GM18511 (cell line): ENCODE results near the gene GSAP.
A peak's percentile ranks its signal among the peaks of the same experiment; 100 is the strongest.

Source experiments
- ATAC-seq: cut with Tn5 transposase; IDR thresholded peaks from one replicate; pipeline ENCODE4 v1.9.1; 2021; ENCODE audit warnings: mild to moderate bottlenecking, moderate library complexity; ENCODE audit not compliant: unreplicated experiment

The GSAP gene

DNA sequence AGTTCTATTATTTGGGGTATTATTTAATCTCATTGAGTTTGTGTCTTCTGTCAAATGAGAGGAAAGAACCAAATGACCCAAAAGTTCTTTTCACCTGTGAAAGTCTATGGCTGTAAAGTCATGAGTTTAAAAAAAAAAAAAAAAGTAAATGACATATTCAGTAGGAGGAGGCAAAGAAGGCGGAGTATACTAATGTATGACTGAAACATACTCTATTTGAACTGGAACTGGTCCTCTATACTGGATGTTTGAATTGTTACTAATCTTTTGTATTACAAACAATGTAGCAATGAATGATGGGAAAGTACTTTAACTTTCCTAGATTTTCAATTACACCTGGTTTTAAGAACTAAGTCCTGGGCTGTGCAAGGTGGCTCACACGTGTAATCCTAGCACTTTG, 24.9 kb upstream of the GSAP start:
- ATAC-seq: no peak

DNA sequence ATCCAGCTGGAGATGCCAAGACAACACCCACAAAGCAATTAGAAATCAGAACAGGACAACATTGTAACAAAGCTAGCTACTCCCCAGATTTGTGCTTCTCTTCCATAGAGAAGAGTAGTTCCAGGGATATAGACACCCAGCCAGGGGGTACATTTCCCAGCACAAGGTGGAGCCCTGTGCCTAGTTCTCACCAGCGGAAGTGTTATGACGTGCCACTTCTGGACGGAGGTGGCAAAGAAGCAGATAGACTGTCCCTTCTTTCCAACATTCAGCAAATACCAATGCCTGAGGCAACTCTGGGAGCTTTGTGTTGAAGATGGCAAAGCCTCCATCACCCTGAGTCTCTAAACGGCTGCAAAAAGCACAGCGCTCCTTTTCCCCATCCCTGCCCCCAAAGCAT, 23.4 kb upstream of the GSAP start:
- no peak for ATAC-seq

DNA sequence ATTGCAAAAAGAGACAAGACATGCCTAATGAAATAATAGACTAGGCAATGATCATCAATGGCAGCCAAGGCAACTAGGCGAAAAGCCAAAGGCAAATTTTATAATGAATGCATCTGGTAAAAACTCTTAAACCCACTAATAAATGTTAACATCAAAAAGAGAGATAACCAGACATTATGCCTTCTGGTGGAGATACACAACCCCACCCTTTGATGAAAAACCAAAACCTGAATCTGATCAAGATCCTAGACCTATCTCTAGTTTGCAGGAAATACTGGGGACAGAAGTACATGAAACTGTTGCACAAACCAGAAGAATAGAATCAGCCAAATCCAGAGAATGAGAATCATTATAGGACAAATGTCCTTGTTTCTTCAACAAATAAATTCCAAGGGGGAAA, 22.0 kb upstream of the GSAP start:
- no peak for ATAC-seq

DNA sequence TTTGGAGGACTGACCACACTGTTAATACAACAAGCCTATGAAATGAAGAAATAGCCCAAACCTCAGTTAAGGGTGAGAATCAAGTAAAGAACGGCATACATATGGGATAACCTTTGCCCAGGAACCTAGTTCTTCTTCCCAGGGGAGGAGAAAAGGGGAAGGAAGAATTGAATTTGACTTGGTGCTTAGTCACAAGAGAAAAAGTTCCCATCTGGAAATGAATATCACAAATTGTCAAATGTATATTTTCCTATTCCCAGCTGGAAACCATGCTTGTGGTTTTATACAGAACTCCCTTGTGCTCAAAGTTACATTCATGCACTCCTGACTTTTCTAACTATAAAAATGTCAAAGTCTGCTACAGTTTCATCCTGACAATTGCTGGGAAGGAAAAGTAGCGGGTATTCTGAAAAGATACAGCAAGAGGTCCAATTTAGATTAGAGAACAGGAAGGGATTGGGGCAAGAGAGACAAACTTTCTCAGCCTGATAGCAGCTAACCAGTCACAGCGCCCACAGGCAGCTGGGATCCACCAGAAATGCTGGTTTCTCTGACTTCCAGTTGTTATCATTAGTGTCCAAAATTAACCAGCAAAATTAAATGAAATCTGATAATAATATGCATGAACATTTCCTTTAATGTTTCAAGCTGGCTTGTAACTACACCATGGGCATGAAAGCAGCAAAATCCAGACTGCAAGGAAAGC, 18.6 kb upstream of the GSAP start:
- no peak for ATAC-seq

DNA sequence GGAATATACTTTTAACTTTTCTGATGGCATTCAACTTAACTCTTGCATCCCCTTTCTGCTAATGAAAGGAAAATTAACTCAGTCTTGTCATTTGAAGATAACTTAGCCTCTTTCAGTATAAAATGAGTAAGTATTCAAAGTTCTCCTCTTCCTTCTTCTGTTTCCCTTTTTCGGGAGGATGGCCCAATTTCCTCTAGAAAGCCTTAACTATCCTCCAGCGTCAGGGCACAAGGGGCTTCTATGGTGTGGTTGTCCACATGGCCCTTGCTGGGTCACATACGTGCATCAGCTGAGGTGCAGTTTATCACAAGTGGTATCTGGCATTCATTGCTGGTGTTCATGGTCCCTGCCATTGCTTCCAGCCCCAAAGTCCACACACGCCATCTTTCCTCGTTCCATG, 17.8 kb upstream of the GSAP start:
- no peak for ATAC-seq

DNA sequence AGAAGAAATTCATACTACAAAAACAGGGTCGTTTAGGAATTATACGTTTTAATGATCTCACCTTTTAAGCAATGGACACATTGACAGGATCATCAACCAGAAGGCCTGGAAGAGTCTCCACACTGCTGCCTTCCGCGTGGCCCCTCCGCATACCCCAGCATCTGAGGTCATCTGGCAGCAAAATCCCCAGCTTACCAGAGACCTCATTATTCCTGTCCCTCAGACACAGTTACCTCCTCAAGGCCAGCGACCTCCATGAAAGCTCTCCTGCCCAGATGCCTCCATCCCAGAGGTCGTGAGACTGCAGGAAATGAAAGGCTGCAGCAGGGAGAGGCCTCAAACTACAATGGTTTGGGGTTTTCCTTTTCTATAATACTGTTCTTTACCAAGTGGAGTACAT, 14.8 kb upstream of the GSAP start:
- ATAC-seq: no peak

DNA sequence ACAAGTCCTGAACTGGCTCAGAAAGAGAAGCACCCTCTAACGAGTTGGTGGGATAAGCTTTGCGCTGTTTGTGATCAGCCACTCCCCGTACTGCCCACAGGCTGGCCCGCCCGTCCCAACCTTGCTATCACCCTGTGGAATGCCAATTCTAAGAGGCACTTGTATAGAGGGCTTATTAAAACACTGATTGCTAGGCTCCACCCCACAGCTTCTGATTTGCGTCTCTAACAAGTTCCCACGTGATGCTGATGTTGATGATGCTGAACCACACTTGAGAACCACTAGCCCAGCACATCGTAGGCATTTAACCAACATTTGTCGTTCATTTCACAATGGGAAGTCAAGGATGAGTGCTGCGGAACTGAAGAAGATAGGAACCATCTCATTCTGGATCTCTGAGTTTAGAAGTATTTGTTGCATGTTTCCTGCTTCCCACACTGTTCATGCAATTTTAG, 12.7 kb upstream of the GSAP start:
- no peak for ATAC-seq

DNA sequence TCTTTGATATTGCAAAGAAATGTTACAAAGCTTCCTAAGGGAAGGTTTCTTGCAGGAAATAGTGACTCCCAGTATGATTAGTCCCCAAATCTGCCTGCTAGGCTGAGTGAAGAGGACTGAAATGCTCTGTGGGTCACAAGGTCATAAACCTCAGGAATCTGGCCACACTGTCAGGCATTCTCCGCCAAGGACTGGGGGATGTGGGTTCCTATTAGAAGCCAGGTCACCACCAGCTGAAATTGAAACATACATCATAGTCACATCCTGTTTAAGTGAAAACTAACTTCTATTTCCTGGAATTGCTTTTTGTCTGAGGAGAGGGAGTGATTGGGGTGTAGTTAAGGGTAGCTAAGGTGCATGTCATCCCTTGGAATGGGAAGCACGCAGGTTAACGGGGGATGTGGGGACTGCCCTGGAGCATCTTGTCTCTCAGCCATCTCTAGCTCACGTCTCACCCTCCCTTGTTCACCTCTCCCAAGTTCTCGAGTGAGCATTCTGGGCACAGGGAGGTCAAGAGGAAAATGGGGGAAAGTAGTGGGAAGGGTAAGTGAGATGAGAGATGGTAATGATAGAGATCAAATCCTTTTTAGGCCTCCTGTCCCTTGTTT, 12.0 kb upstream of the GSAP start:
- no peak for ATAC-seq

DNA sequence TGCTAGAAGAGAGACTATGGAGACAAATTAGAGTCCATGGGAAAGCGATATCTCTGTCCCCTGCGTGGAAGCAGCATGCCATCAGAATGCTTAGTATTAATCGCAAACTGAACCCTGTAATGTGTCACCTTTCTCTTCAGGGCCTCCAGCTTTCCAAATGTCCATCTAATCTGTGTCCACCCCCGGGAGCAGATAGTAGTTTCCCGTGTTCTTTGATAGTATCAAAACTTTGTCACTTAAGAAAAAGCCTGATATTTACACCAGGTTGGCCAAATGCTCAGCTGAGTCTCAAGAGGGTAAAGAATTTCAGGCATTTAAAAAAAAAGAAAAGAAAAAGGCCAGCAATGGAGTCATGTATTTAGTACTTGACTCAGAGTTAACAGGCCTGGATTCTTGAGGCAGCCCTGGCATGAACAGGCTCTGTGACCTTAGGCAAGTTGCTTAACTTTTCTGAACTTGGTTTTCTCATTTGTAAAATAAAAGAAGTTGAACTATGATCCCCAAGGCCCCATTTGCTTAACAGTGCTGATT, 10.4 kb upstream of the GSAP start:
- no peak for ATAC-seq

DNA sequence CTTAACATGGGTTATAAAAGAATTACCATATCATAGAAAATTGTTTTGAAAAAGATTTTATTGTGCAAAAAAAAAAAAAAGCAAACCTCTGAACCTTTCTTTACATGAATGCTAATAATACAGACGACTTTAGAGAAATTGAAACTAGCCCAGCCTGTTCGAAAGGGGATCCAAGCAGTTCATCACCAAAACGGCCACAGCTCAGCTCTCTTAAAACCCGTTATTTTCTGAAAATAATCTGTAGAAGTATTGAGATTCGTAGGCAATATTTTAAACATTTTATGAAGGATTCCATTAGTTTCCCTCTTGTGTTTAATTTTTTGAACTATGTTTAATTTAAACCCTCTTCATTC, 9.9 kb upstream of the GSAP start:
- peak; percentile 66 for ATAC-seq

DNA sequence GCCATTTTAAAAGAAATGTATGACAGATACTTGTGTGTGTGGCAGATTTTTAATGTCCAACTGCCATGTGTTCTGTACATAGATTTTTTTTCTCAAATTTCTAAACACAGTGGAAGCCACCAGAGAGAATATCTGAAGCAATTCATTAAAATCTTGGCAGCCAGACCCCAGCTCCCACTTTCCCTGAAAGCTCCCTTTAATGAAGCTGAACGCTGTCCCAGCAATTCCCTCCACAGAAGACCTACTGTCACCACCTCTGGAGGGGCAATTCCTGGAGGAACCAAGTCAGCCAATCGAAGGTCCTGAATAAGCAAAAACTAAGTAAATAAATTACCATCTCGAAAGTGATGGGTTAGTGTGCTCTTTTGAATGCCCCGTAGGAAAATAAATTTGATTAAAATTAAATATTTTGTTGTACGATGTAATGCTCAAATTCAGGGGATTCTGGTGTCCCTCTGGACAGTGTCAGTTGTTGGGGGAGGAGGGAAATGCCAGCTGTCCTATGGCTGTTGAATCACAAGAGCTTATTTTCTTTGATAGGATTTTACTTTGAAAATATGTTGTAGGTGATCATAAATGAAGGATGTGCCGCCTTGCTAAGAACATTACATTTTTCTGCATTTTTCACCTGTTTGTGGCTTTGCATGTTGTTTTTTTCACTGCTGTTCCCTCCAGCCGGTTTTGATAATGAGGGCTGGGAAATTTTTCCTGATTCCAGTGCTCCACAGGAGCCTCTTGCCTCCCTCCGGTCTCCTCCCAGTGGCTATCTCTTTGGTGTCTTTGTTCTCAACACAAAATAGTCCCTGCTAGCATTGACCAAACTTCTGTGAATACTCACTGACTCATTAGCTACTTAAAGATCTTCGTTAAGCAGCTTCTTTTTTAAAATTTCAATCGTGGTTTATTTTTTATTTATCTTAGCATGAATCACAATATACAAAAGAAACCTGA, 9.2 kb upstream of the GSAP start:
- ATAC-seq: peak; percentile 48

DNA sequence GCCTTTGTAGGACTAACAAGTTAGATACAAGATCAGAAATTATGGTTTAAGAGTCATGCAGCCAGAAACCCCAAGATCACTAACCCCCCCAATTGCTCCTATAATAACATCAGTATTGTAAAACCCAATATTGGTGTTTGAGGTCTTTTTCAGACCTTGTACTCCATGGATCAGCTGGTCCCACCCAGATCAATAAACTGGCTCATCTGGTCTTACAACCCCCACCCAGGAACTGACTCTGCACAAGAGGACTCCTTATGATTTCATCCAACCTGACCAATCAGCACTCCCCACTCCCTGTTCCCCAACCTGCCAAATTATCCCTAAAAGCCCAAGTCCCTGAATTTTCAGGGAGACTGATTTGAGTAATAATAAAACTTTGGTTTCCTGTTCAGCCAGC, 6.4 kb upstream of the GSAP start:
- ATAC-seq: no peak

DNA sequence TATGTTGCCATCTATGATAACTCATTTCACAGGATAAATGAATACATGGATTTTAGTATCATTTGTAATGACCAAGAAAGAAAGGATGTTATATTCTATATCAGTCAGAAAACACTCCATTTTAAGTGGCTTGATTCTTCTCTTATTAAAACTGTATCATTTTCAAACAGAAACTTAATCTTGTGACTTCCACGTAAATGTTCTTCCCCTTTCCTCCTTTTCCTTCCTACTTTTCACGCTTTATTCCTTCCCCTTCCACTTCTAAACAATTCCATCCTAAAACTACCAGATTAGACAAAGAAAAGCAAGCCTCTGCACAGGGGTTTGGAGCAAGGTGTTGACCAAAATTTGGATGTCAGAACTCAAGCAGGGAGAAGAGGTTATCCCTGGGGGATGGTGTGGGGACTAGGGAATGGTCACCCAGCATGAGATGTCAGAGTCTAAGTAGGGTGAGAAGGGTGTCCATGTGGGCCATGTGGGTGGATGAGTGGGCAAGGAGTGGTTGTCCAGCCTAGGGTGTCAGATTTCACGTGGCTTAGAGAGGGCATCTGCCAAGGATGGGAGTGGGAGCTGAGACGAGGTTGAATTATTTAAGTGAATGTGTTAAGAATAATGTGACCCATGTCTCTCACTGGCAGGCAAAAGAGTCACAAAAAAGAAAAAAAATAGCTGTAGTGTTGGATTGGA, 5.0 kb upstream of the GSAP start:
- ATAC-seq: no peak

DNA sequence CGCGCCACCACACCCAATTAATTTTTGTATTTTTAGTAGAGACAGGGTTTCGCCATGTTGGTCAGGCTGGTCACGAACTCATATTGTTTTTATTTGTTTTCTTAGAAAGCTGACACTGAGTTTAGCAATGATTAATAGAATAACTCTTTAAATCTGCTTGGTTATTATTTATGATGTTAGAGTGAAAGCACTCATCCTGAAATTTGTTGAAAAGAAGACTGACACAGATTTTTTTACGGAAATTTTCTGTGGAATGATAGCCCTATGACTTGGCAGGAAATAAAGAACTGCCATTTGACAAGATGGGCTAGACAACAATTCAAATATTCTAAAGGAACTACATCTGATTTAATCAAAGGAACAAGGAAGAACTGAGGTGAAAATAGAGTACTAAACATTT, 4.3 kb upstream of the GSAP start:
- ATAC-seq: no peak

DNA sequence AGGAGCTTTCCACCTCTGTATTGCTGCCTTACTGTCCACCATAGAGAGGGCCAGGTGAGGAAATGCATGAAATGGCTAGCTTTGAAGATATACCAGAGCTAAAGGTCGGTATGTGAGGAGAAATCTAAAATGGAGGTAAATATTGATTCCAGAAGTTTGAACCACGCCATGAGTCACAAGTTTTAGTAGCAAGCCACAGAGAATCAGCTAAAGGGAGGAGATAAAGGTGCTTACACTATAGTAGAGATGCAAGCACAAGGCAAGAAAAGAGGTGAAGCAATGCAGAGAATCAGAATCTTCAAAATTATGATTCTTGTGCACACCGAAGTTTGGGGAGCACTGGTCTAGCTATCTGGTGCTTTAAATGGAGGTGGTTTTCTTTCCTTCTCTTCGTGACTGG, 3.0 kb upstream of the GSAP start:
- no peak for ATAC-seq

DNA sequence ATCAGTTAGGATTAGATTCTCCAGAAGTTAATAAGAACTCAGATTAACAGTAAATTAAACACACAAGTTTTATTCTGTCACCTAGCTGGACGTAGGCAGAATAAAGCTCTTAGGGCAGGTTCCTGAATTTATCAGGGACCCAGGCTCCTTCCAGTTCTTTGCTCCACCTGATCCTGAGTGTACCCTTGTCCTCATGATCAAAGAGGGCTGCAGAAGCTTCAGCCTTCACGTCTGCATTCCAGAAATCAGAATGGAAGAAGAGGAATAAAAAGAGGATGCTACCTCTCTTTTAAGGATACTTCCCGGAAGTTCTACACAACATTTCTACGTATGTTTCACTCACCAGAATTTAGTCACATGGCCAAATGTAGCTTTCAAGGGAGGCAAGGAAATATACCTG, 1.7 kb upstream of the GSAP start:
- no peak for ATAC-seq

DNA sequence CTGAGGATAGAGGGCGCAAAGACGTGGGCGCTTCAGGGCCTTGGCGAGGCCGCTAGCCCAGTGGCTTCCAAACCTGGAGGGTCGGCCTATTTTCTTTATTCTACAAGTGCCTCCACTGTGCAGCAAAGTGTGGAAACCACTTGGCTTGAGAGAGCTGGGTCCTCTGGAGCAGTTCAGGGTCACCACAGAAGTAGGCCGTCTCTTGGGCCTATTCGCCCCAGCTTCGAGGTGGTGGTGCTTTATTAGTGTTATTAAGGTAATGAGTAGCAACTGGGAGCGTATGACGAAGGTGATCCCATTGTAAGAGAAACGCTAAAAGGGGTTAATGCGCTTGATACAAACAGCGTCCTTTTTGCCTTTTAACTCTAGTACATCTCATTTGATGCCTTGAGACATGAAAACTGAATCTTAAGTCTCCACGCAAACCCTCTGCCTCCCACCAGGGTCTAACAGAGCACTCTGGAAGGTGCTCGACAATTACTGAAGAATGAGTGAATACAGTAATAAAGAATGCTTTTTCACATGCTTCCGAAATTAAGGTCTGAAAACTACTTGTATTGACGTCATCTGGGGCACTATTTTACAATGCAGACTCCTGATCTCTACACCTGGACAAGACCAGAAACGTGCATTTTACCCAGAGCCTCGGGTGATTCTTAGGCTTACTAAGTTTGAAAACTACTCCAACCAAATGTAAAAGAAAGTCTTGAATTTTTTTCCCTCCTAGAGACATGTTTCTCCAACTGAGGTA, 647 bp upstream of the GSAP start:
- peak; percentile 33 for ATAC-seq

DNA sequence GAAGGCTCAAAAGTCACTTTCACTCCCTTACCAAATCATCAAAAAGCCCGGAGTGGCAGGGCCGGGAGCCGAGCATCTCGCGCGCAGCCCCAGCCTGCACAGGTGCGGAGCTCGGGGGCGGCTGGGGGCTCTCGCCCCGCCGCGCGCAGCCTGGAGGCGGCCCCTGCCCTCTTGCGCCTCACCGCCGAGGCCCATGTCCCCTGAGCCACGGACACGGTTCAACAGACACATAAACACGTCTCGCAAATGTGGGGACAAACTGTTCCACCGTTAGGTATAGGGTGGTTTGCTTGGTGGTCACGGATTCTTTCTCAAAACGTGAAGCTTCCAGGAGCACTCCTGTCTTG, 700 bp downstream of the GSAP start:
- peak; percentile 38 for ATAC-seq

DNA sequence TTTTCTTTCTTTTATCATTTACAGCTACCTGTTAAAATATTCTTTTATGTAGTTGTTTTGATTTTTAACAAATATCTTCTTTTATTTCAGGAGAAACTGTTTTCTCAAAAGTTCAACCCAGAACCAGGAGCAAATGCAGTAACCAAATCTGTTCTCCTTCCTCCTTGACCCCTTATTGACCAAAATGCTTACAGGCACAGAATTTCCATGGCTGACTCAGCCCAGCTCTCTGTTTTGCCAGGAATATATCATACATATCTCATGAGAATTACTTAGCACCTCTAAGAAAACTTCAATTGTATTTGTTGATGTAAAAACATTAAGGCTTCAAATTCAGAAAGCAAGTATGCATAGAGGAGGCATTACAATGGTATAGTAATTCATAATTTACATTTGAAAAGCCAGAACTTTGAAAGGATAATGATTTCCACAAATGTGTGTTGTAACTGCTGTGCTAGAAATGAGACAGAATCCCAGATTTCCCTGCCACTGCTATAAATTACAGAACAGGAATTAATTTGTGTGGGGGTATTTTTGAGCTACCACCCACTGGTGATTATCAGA, 2.2 kb downstream of the GSAP start:
- no peak for ATAC-seq

DNA sequence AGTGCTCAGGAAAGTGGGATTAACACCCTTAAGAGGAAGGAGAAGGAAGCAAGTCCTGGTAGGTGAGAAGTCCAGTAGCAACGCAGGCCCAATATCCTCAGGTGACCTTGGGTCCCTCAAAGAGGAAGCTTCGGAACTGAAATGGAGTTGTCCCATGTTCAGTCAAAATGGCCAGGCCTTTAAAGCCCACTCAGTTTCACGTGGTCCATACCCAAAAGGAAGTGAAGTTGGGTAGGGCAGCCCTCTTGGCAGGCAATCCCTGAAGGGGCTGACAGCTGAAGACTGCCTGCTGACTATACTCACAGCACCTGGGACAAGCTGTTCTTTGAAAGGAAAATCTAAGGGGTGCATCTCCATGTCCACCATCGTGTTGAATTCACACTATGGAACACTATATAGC, 3.0 kb downstream of the GSAP start:
- ATAC-seq: no peak
